ENCODE results near the gene CYP24A1. TPM values are rescaled to one million over a fixed set of nuclear protein-coding genes. Genes with fewer than 3 reads are reported as not detected.
A peak's percentile ranks its signal among the peaks of the same experiment; 100 is the strongest.

The CYP24A1 gene
- total and polyA plus RNA-seq, 2 of the 13 experiments (the other 11 are each of a cell fraction or from before 2014, with no cell fraction given): 9.4 to 32.7 TPM

GRCh38 chr20:54194724-54195438, 21.1 kb upstream of the CYP24A1 start (continued):
- TF ChIP-seq KLF16 (CRISPR knock-in tag; IDR thresholded peaks at IDR 0.05): peak in 1 of 2 experiments; percentile 96; a peak in 2 of 4 replicates
- TF ChIP-seq ZNF207 (IDR thresholded peaks at IDR 0.05; ENCODE audit: borderline replicate concordance): no peak
- no peak for TF ChIP-seq ZNF549 (CRISPR knock-in tag; IDR thresholded peaks at IDR 0.05)
- TF ChIP-seq HNRNPH1 (optimal IDR thresholded peaks at IDR 0.05; ENCODE audit: low read depth, low read length): no peak
- TF ChIP-seq RCOR2 (CRISPR knock-in tag; IDR thresholded peaks at IDR 0.05): peak; percentile 98
- TF ChIP-seq RERE (CRISPR knock-in tag; IDR thresholded peaks at IDR 0.05; ENCODE audit: low read depth): peak; percentile 95
- TF ChIP-seq THRA (CRISPR knock-in tag; IDR thresholded peaks at IDR 0.05; ENCODE audit: borderline replicate concordance): peak; percentile 99
- TF ChIP-seq RBAK (CRISPR knock-in tag; IDR thresholded peaks at IDR 0.05): no peak
- no peak for TF ChIP-seq RFXANK (CRISPR knock-in tag; IDR thresholded peaks at IDR 0.05)
- TF ChIP-seq ZNF788 (CRISPR knock-in tag; IDR thresholded peaks at IDR 0.05; ENCODE audit: borderline replicate concordance): peak; percentile 92
- TF ChIP-seq REPIN1 (CRISPR knock-in tag; IDR thresholded peaks at IDR 0.05; ENCODE audit: borderline replicate concordance, low read depth): peak; percentile 71
- TF ChIP-seq, protein P1, sequence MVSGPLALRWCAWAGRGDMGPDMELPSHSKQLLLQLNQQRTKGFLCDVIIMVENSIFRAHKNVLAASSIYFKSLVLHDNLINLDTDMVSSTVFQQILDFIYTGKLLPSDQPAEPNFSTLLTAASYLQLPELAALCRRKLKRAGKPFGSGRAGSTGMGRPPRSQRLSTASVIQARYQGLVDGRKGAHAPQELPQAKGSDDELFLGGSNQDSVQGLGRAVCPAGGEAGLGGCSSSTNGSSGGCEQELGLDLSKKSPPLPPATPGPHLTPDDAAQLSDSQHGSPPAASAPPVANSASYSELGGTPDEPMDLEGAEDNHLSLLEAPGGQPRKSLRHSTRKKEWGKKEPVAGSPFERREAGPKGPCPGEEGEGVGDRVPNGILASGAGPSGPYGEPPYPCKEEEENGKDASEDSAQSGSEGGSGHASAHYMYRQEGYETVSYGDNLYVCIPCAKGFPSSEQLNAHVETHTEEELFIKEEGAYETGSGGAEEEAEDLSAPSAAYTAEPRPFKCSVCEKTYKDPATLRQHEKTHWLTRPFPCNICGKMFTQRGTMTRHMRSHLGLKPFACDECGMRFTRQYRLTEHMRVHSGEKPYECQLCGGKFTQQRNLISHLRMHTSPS (CRISPR knock-in tag; IDR thresholded peaks at IDR 0.05; ENCODE audit: low read depth): peak; percentile 86
- peak; percentile 70 for TF ChIP-seq TGIF2 (CRISPR knock-in tag; IDR thresholded peaks at IDR 0.05)
- no peak for TF ChIP-seq GTF3A (CRISPR knock-in tag; conservative IDR thresholded peaks at IDR 0.05)
- TF ChIP-seq TBX3 (IDR thresholded peaks at IDR 0.05; ENCODE audit: borderline replicate concordance): peak; percentile 93
- no peak for TF ChIP-seq EZH2 (conservative IDR thresholded peaks at IDR 0.05; ENCODE audit: low read depth, low read length)
- TF ChIP-seq, protein P2, sequence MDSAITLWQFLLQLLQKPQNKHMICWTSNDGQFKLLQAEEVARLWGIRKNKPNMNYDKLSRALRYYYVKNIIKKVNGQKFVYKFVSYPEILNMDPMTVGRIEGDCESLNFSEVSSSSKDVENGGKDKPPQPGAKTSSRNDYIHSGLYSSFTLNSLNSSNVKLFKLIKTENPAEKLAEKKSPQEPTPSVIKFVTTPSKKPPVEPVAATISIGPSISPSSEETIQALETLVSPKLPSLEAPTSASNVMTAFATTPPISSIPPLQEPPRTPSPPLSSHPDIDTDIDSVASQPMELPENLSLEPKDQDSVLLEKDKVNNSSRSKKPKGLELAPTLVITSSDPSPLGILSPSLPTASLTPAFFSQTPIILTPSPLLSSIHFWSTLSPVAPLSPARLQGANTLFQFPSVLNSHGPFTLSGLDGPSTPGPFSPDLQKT (CRISPR knock-in tag; IDR thresholded peaks at IDR 0.05; ENCODE audit: borderline replicate concordance): no peak
- TF ChIP-seq AHR (CRISPR knock-in tag; IDR thresholded peaks at IDR 0.05): no peak; the same call in 1 of the 2 replicates
- peak; percentile 84 for TF ChIP-seq ZFY (CRISPR knock-in tag; IDR thresholded peaks at IDR 0.05)
